ENCODE data around the gene MDM1. TPM values are rescaled to one million over a fixed set of nuclear protein-coding genes. Genes with fewer than 3 reads are reported as not detected.

Gene MDM1
- total RNA-seq, 1 experiment from 2014 or later: 10.6 TPM

DNA sequence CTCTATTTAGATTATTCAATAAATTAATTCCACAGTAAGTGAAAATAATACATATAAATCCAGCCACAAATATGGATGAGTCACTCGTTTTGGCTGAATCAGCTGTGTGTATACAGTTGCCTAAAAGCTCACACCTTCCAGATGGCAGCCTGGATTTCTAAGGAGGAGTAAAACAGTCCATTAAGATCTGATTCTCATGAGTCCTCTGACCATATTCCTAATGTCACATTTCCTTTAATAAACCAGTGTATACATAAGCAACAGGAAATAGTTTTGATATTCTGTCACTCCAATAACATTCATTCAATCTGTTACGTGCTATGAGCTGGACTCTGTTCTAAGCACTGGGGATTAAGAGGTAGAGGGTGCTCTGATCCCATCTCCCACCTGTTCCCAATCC lies 21.8 kb downstream of the MDM1 start:
- H3K18ac ChIP-seq (ENCODE audit: insufficient read length, low read depth, low read length): no peak overlapping the region
- TF ChIP-seq, protein P1, sequence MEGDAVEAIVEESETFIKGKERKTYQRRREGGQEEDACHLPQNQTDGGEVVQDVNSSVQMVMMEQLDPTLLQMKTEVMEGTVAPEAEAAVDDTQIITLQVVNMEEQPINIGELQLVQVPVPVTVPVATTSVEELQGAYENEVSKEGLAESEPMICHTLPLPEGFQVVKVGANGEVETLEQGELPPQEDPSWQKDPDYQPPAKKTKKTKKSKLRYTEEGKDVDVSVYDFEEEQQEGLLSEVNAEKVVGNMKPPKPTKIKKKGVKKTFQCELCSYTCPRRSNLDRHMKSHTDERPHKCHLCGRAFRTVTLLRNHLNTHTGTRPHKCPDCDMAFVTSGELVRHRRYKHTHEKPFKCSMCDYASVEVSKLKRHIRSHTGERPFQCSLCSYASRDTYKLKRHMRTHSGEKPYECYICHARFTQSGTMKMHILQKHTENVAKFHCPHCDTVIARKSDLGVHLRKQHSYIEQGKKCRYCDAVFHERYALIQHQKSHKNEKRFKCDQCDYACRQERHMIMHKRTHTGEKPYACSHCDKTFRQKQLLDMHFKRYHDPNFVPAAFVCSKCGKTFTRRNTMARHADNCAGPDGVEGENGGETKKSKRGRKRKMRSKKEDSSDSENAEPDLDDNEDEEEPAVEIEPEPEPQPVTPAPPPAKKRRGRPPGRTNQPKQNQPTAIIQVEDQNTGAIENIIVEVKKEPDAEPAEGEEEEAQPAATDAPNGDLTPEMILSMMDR (conservative IDR thresholded peaks at IDR 0.05): no peak
- H2BK120ac ChIP-seq (ENCODE audit: low read depth, low read length, poor library complexity, severe bottlenecking): no peak overlapping the region
- no peak overlapping the region for H4K5ac ChIP-seq (ENCODE audit: insufficient read length, low read depth, low read length)
- no peaks in the 10 kb centered on the region for H4K20me1 ChIP-seq (ENCODE audit: control insufficient read depth, insufficient read depth, insufficient read length)
- Mint-ChIP-seq H3K4me1 (no peaks in the 10 kb centered on the region), H3K9me3 (no peaks in the 10 kb centered on the region), H3K4me3 (no peak overlapping the region), H3K27ac (no peak overlapping the region), H3K36me3 (ENCODE audit: insufficient read depth in 1 of 3, low read depth in 3 of 3) (peaks cover 7 to 14% (median 11%) of the 10 kb centered on the region in 3 experiments; a peak in 6 of 7 replicates), H3K27me3 (ENCODE audit: low read depth) (no peaks in the 10 kb centered on the region)
- no peak overlapping the region for H4K91ac ChIP-seq (ENCODE audit: insufficient read length, low read depth, low read length)
- no peak overlapping the region for H3K4me2 ChIP-seq (ENCODE audit: insufficient read depth, insufficient read length, low read length)
- no peak overlapping the region for H3K27ac ChIP-seq (ENCODE audit: insufficient read length, low read depth, low read length)
- H3K4ac ChIP-seq (ENCODE audit: low read depth, low read length): no peak overlapping the region
- H3K79me1 ChIP-seq (ENCODE audit: insufficient read depth, low read depth, low read length, poor library complexity, severe bottlenecking): no peaks in the 10 kb centered on the region
- no peak overlapping the region for H4K8ac ChIP-seq (replicated peaks; ENCODE audit: insufficient read length, low read depth, low read length)
- no peak overlapping the region for H2AK5ac ChIP-seq (ENCODE audit: insufficient read length, low read length)
- H3K9ac ChIP-seq (ENCODE audit: extremely low read depth, insufficient read length, low read length): no peak overlapping the region
- no peak overlapping the region for H3K56ac ChIP-seq (ENCODE audit: insufficient read length, low read depth, low read length)
- H3K79me2 ChIP-seq (ENCODE audit: insufficient read depth, low read length): no peaks in the 10 kb centered on the region
- H3T11ph ChIP-seq (ENCODE audit: low read length): no peak overlapping the region
- no peak overlapping the region for H3K23ac ChIP-seq (ENCODE audit: insufficient read length, low read depth, low read length)
- H2BK12ac ChIP-seq (ENCODE audit: insufficient read length, low read depth, low read length): no peak overlapping the region
- no peaks in the 10 kb centered on the region for H3K27me3 ChIP-seq (ENCODE audit: insufficient read depth, low read length)
- H2AFZ ChIP-seq (ENCODE audit: low read length): no peak overlapping the region
- H3K14ac ChIP-seq (ENCODE audit: insufficient read depth, low read length): no peak overlapping the region
- no peaks in the 10 kb centered on the region for H3K9me3 ChIP-seq (ENCODE audit: control insufficient read depth, low read depth, low read length)
- no peak overlapping the region for H2BK5ac ChIP-seq (ENCODE audit: insufficient read length, low read length)
- H3K23me2 ChIP-seq (ENCODE audit: insufficient read length, low read depth, low read length, poor library complexity, severe bottlenecking): no peaks in the 10 kb centered on the region
- no CpG with 5 or more reads among the region's 2 CpGs for WGBS (ENCODE audit: extremely low coverage, insufficient read length, low lambda C conversion rate)
- H3K4me1 ChIP-seq (ENCODE audit: insufficient read depth, low read length): no peaks in the 10 kb centered on the region
- no peak for DNase-seq
- H2BK20ac ChIP-seq (ENCODE audit: low read depth, low read length, poor library complexity, severe bottlenecking): no peak overlapping the region
- H2BK15ac ChIP-seq (ENCODE audit: low read depth, low read length): no peak overlapping the region

All from H9 (cell line).